ENCODE measurements around the gene ZNF213. TPM values are rescaled to one million over a fixed set of nuclear protein-coding genes. Genes with fewer than 3 reads are reported as not detected.

ZNF213 gene
- total RNA-seq, 2 experiments from 2014 or later: 1.6 to 2.2 TPM

GRCh38 chr16:3182608-3183444 lies 48.0 kb downstream of the ZNF213 start:
- peaks cover 91% of the 10 kb centered on the region for H3K27me3 Mint-ChIP-seq
- H3K4me3 Mint-ChIP-seq: peak overlapping the region; percentile 82
- H3K27me3 ChIP-seq (ENCODE audit: control insufficient read depth in 1 of 2, insufficient read depth in 2 of 2, low read length in 2 of 2): peaks cover 65 to 72% of the 10 kb centered on the region in 2 experiments
- ATAC-seq (ENCODE audit: poor library complexity): peak; percentile 45
- peak overlapping the region; percentile 48 for H3K4me3 ChIP-seq (ENCODE audit: low read length)
- TF ChIP-seq CTCF (IDR thresholded peaks at IDR 0.05): peak; percentile 38
- H3K36me3 ChIP-seq (ENCODE audit: insufficient read depth, low read length): no peaks in the 10 kb centered on the region
- peaks cover 0 to 35% of the 10 kb centered on the region in 2 experiments for H3K9me3 ChIP-seq (ENCODE audit: control insufficient read depth in 1 of 2, insufficient read depth in 1 of 2, low read length in 2 of 2)
- CTCF ChIA-PET: interaction anchor here (1.1 to 2.0 kb wide), 4 partner anchors 9 to 53 kb away, joined by 3 to 5 read pairs (median 3); no protein-coding TSS in a partner anchor
- peaks cover 4% of the 10 kb centered on the region for H3K9me3 Mint-ChIP-seq
- POLR2A ChIA-PET: interaction anchor here (0.6 to 3.9 kb wide), 8 partner anchors 8 to 274 kb away, joined by 3 to 26 read pairs (median 6); partner anchors contain the start of gene ZNF263
- H3K27ac Mint-ChIP-seq: no peak overlapping the region
- intact Hi-C loops (cut with DNase I, micrococcal nuclease): loop anchor here (5.0 to 10.0 kb wide), 2 partner anchors 82 to 274 kb away; no protein-coding TSS in a partner anchor
- H3K27ac ChIP-seq (ENCODE audit: low read depth in 1 of 2, low read length in 2 of 2): no peak overlapping the region
- peaks cover 34% of the 10 kb centered on the region for H3K4me1 Mint-ChIP-seq (ENCODE audit: low read depth)
- H3K36me3 Mint-ChIP-seq (ENCODE audit: low read depth): peaks cover 2% of the 10 kb centered on the region
- H3K4me1 ChIP-seq (ENCODE audit: insufficient read depth, low read length): peaks cover 27% of the 10 kb centered on the region
- peak in 8 of 14 experiments; percentile 16 to 75 (median 41) for DNase-seq

- peaks cover 5% of the 10 kb centered on the region for H3K36me3 Mint-ChIP-seq (ENCODE audit: low read depth)
- peak overlapping the region; percentile 53 for H3K27ac Mint-ChIP-seq
- Histone ChIP-seq H3K4me3 (ENCODE audit: low read length) (peak overlapping the region; percentile 48), H3K36me3 (ENCODE audit: insufficient read depth, low read length) (no peaks in the 10 kb centered on the region), H3K27me3 (ENCODE audit: control insufficient read depth in 1 of 2, insufficient read depth in 2 of 2, low read length in 2 of 2) (peaks cover 66 to 76% of the 10 kb centered on the region in 2 experiments), H3K27ac (ENCODE audit: low read depth in 1 of 2, low read length in 2 of 2) (no peak overlapping the region), H3K4me1 (ENCODE audit: insufficient read depth, low read length) (peaks cover 35% of the 10 kb centered on the region), H3K9me3 (ENCODE audit: control insufficient read depth in 1 of 2, insufficient read depth in 1 of 2, low read length in 2 of 2) (peaks cover 0 to 43% of the 10 kb centered on the region in 2 experiments)
- TF ChIP-seq CTCF (IDR thresholded peaks at IDR 0.05): peak; percentile 9
- peaks cover 42% of the 10 kb centered on the region for H3K4me1 Mint-ChIP-seq (ENCODE audit: low read depth)
- peak; percentile 7 for ATAC-seq (ENCODE audit: poor library complexity)
- POLR2A ChIA-PET: interaction anchor here (0.6 to 3.9 kb wide), 10 partner anchors 9 to 317 kb away, joined by 3 to 26 read pairs (median 4); partner anchors contain the start of gene ZNF263
- peaks cover 4% of the 10 kb centered on the region for H3K9me3 Mint-ChIP-seq
- DNase-seq: peak in 1 of 14 experiments; percentile 19
- intact Hi-C loops (cut with DNase I, micrococcal nuclease): loop anchor here (5.0 to 10.0 kb wide), 2 partner anchors 81 to 274 kb away; no protein-coding TSS in a partner anchor
- CTCF ChIA-PET: interaction anchor here (0.6 to 2.0 kb wide), 4 partner anchors 10 to 54 kb away, joined by 3 to 5 read pairs (median 3); no protein-coding TSS in a partner anchor
- peak overlapping the region; percentile 82 for H3K4me3 Mint-ChIP-seq
- H3K27me3 Mint-ChIP-seq: peaks cover 91% of the 10 kb centered on the region
These were observed 48.8 kb downstream of the ZNF213 start for GRCh38 chr16:3183445-3184139.
